Breast epithelium (tissue), 4 donors: Measurements from ENCODE around the gene CNGB1. TPM values are rescaled to one million over a fixed set of nuclear protein-coding genes. Genes with fewer than 3 reads are reported as not detected.
"Not testable (repeated sequence)": the region's sequence is repeated elsewhere in the genome, so short reads cannot be mapped to it uniquely, and the experiment has no call there.

Source experiments
- DNase-seq, 2 donors: peaks; one replicate each; pipeline ENCODE4 v3.0.0-alpha.2; 2019; ENCODE audit warnings: low spot score in 2 of 2
- H3K27ac ChIP-seq, 2 donors: fragments of 200-600 bp; sonication (generic) in 1 of 2; one replicate each; pipeline ENCODE4 v1.5.1; 2016 to 2019; ENCODE audit warnings: mild to moderate bottlenecking in 1 of 2
- H3K27me3 ChIP-seq, 2 donors: fragments of 200-600 bp; sonication (generic) in 1 of 2; one replicate each; pipeline versions ENCODE4 v1.5.1 to v1.6.0; 2017 to 2019; ENCODE audit warnings: control low read depth in 1 of 2, mild to moderate bottlenecking in 1 of 2
- H3K36me3 ChIP-seq: fragments of 200-600 bp; one replicate; pipeline ENCODE4 v1.5.1; 2019
- H3K4me1 ChIP-seq, 2 donors: fragments of 200-600 bp; sonication (generic); one replicate each; pipeline ENCODE4 v1.5.1; 2016 to 2019; ENCODE audit warnings: control low read depth in 1 of 2
- H3K4me3 ChIP-seq, 3 donors: fragments of 200-600 bp; sonication (generic); 1 replicate in 2 of 3; 2 replicates in 1 of 3; pipeline ENCODE4 v1.5.1; 2016 to 2019; ENCODE audit warnings: mild to moderate bottlenecking in 3 of 3, moderate library complexity in 2 of 3
- H3K9me3 ChIP-seq, 2 donors: fragments of 200-600 bp; sonication (generic) in 1 of 2; one replicate each; pipeline ENCODE4 v1.5.1; 2016 to 2019; ENCODE audit warnings: control low read depth in 1 of 2
- CTCF ChIP-seq, 3 donors: fragments of 450-650 bp; IDR thresholded peaks; one replicate each; pipeline ENCODE4 v1.5.1; 2016 to 2017; ENCODE audit warnings: antibody characterized with exemption in 3 of 3, mild to moderate bottlenecking in 3 of 3, moderate library complexity in 3 of 3
- POLR2A ChIP-seq: fragments of 450-650 bp; IDR thresholded peaks from one replicate; pipeline ENCODE4 v1.6.1; 2016; ENCODE audit warnings: antibody characterized with exemption, mild to moderate bottlenecking, moderate library complexity
- POLR2AphosphoS5 ChIP-seq, 3 donors: sonication (generic); formaldehyde crosslinking; IDR thresholded peaks; one replicate each; pipeline ENCODE4 v1.6.1; 2017; ENCODE audit warnings: antibody characterized with exemption in 3 of 3
- intact Hi-C: fragments of 100-400 bp; cut with DNase I; formaldehyde crosslinking; loops from one replicate; pipeline ENCODE4 v1.15.1; 2023; ENCODE audit warnings: low total_unique reads
- total RNA-seq, 3 donors: library from RNA; depleted of rRNA; stranded (reverse); fragments of >200 nt; gene quantifications; one replicate each; pipeline ENCODE4 v1.1.0, GENCODE V29; 2016

CNGB1 gene
- total RNA-seq, 3 donors from 2014 or later: not detected

- TF ChIP-seq POLR2AphosphoS5 (IDR thresholded peaks at IDR 0.05) (no peak), POLR2A (no peak), CTCF (IDR thresholded peaks at IDR 0.05) (no peak)
- Histone ChIP-seq H3K27me3 (no peaks in the 10 kb centered on the region), H3K27ac (no peak overlapping the region), H3K9me3 (no peaks in the 10 kb centered on the region), H3K4me1 (no peaks in the 10 kb centered on the region), H3K36me3 (no peaks in the 10 kb centered on the region), H3K4me3 (no peak overlapping the region)
- DNase-seq: no peak
- intact Hi-C loops: no loop called here
Measured at GRCh38 chr16:58012481-58012880, 41.6 kb upstream of the CNGB1 start.

- Histone ChIP-seq H3K36me3 (no peaks in the 10 kb centered on the region), H3K27me3 (no peaks in the 10 kb centered on the region), H3K4me3 (no peak overlapping the region), H3K27ac (no peak overlapping the region), H3K9me3 (no peaks in the 10 kb centered on the region), H3K4me1 (no peaks in the 10 kb centered on the region)
- intact Hi-C loops: no loop called here
- TF ChIP-seq POLR2A (no peak), POLR2AphosphoS5 (IDR thresholded peaks at IDR 0.05) (no peak), CTCF (IDR thresholded peaks at IDR 0.05) (no peak)
- no peak for DNase-seq
Measured at GRCh38 chr16:58011652-58012051, 40.7 kb upstream of the CNGB1 start.

- H3K27ac ChIP-seq: no peak overlapping the region
- H3K27me3 ChIP-seq: no peaks in the 10 kb centered on the region
- no peaks in the 10 kb centered on the region for H3K9me3 ChIP-seq
- TF ChIP-seq POLR2A: no peak
- no peak for TF ChIP-seq CTCF (IDR thresholded peaks at IDR 0.05)
- no peak for TF ChIP-seq POLR2AphosphoS5 (IDR thresholded peaks at IDR 0.05)
- H3K4me1 ChIP-seq: no peaks in the 10 kb centered on the region
- H3K36me3 ChIP-seq: no peaks in the 10 kb centered on the region
- intact Hi-C loops: no loop called here
- no peak overlapping the region for H3K4me3 ChIP-seq
- no peak for DNase-seq
Measured at GRCh38 chr16:58010886-58011285, 40.0 kb upstream of the CNGB1 start.

- intact Hi-C loops: no loop called here
- no peak for TF ChIP-seq CTCF (IDR thresholded peaks at IDR 0.05)
- TF ChIP-seq POLR2A: no peak
- no peak for TF ChIP-seq POLR2AphosphoS5 (IDR thresholded peaks at IDR 0.05)
- no peaks in the 10 kb centered on the region for H3K4me1 ChIP-seq
- DNase-seq: no peak
- no peaks in the 10 kb centered on the region for H3K36me3 ChIP-seq
- no peaks in the 10 kb centered on the region for H3K9me3 ChIP-seq
- H3K27ac ChIP-seq: no peak overlapping the region
- no peak overlapping the region for H3K4me3 ChIP-seq
- no peaks in the 10 kb centered on the region for H3K27me3 ChIP-seq
Measured at GRCh38 chr16:58009856-58010416, 39.0 kb upstream of the CNGB1 start.

- not testable (repeated sequence) for H3K36me3 ChIP-seq, H3K4me1 ChIP-seq, H3K27me3 ChIP-seq, DNase-seq, H3K27ac ChIP-seq, H3K9me3 ChIP-seq, H3K4me3 ChIP-seq
- intact Hi-C loops: loop anchor here (5.0 kb wide), 1 partner anchor 102 kb away; no protein-coding TSS in a partner anchor
Measured at GRCh38 chr16:58004736-58005135, 33.8 kb upstream of the CNGB1 start.

- Histone ChIP-seq H3K27ac (no peak overlapping the region), H3K36me3 (no peaks in the 10 kb centered on the region), H3K4me1 (no peaks in the 10 kb centered on the region), H3K4me3 (no peak overlapping the region), H3K9me3 (no peaks in the 10 kb centered on the region), H3K27me3 (no peaks in the 10 kb centered on the region)
- TF ChIP-seq POLR2AphosphoS5 (IDR thresholded peaks at IDR 0.05) (no peak), POLR2A (no peak), CTCF (IDR thresholded peaks at IDR 0.05) (no peak)
- DNase-seq: no peak
- intact Hi-C loops: loop anchor here (5.0 kb wide), 1 partner anchor 101 kb away; no protein-coding TSS in a partner anchor
Measured at GRCh38 chr16:58002936-58003335, 32.0 kb upstream of the CNGB1 start.
